IMR-90 (cell line): ENCODE data around the gene CEMIP2. TPM values are rescaled to one million over a fixed set of nuclear protein-coding genes. Genes with fewer than 3 reads are reported as not detected.

ENCODE experiments used
- ATAC-seq: fragments of 200-7000 bp; cut with Tn5 transposase; 2 replicates; pipeline ENCODE4 v1.9.1; 2020; ENCODE audit warnings: low read depth, mild to moderate bottlenecking, moderate library complexity
- BruUV-seq: library from RNA; stranded (reverse); fragments of 400-500 nt; replicated peaks from 2 replicates; lab custom pipeline; 2021; lab: Mats Ljungman, UMichigan
- CTCF ChIA-PET: fragments of 300-600 bp; formaldehyde crosslinking; extraction: SDS; loops from one replicate; lab custom pipeline; 2021; ENCODE audit warnings: antibody characterized with exemption; lab: Yijun Ruan, JAX
- POLR2A ChIA-PET: fragments of 300-600 bp; sonication (Branson Sonifier 250); formaldehyde crosslinking; loops from one replicate; lab custom pipeline; 2022; ENCODE audit warnings: antibody characterized with exemption; ENCODE audit not compliant: unreplicated experiment; lab: Charles Lee
- DNase-seq: peaks from one replicate; pipeline ENCODE4 v3.0.0; 2013
- H2AFZ ChIP-seq: replicated peaks from 2 replicates; pipeline ENCODE3; 2013; ENCODE audit warnings: low read length, mild to moderate bottlenecking; ENCODE audit not compliant: poor library complexity
- H2AK5ac ChIP-seq: 2 replicates; pipeline ENCODE4 v1.6.1; 2013; ENCODE audit warnings: low read depth, low read length, inconsistent platforms
- H2AK9ac ChIP-seq: replicated peaks from 2 replicates; pipeline ENCODE3; 2013; ENCODE audit warnings: mild to moderate bottlenecking, low read depth, low read length, moderate library complexity; ENCODE audit not compliant: poor library complexity
- H2BK120ac ChIP-seq: 2 replicates; pipeline ENCODE4 v1.6.1; 2013; ENCODE audit warnings: low read depth, low read length, inconsistent platforms
- H2BK15ac ChIP-seq: 3 replicates; pipeline ENCODE4 v1.6.1; 2013; ENCODE audit warnings: low read depth, low read length, inconsistent platforms
- H2BK20ac ChIP-seq: 2 replicates; pipeline ENCODE4 v1.6.1; 2013; ENCODE audit warnings: low read depth, mild to moderate bottlenecking, inconsistent platforms, low read length, moderate library complexity
- H2BK5ac ChIP-seq: 2 replicates; pipeline ENCODE4 v1.6.1; 2013; ENCODE audit warnings: mild to moderate bottlenecking, low read depth, low read length, inconsistent platforms; ENCODE audit not compliant: poor library complexity, severe bottlenecking
- H3K14ac ChIP-seq: replicated peaks from 2 replicates; pipeline ENCODE4 v1.6.1; 2013; ENCODE audit warnings: low read depth, low read length, inconsistent platforms
- H3K18ac ChIP-seq: 2 replicates; pipeline ENCODE4 v1.6.1; 2013; ENCODE audit warnings: low read depth, low read length, control low read depth
- H3K23ac ChIP-seq: 2 replicates; pipeline ENCODE4 v1.6.1; 2013; ENCODE audit warnings: low read depth, low read length, inconsistent platforms
- H3K27ac ChIP-seq: 2 replicates; pipeline ENCODE4 v1.5.1; 2013; ENCODE audit warnings: mild to moderate bottlenecking, control low read depth, low read length; ENCODE audit not compliant: insufficient read depth
- H3K27me3 ChIP-seq: 2 replicates; pipeline ENCODE4 v1.6.1; 2013; ENCODE audit warnings: low read length; ENCODE audit not compliant: control insufficient read depth, insufficient read depth
- H3K36me3 ChIP-seq: 2 replicates; pipeline ENCODE4 v1.6.1; 2013; ENCODE audit warnings: low read length, mixed read lengths; ENCODE audit not compliant: control insufficient read depth, insufficient read depth
- H3K4ac ChIP-seq: 2 replicates; pipeline ENCODE4 v1.6.1; 2013; ENCODE audit warnings: low read depth, low read length, inconsistent platforms
- H3K4me1 ChIP-seq: 2 replicates; pipeline ENCODE4 v1.6.1; 2013; ENCODE audit warnings: low read length, mixed read lengths; ENCODE audit not compliant: control insufficient read depth, insufficient read depth
- H3K4me2 ChIP-seq: 2 replicates; pipeline ENCODE4 v1.6.1; 2013; ENCODE audit warnings: low read depth, mild to moderate bottlenecking, control low read depth, low read length, moderate library complexity
- H3K4me3 ChIP-seq: 2 replicates; pipeline ENCODE4 v1.5.1; 2013; ENCODE audit warnings: low read depth, mild to moderate bottlenecking, control low read depth, low read length, moderate library complexity; ENCODE audit not compliant: insufficient read depth
- H3K56ac ChIP-seq: 2 replicates; pipeline ENCODE4 v1.6.1; 2013; ENCODE audit warnings: low read length, inconsistent platforms; ENCODE audit not compliant: insufficient read depth; ENCODE audit errors: extremely low read depth
- H3K79me1 ChIP-seq, 2 experiments: 2 replicates each; pipeline ENCODE4 v1.6.1; 2013; ENCODE audit warnings: low read length in 2 of 2, inconsistent platforms in 1 of 2, low read depth in 1 of 2
- H3K9ac ChIP-seq: 2 replicates; pipeline ENCODE4 v1.6.1; 2013; ENCODE audit warnings: low read depth, low read length, control low read depth
- H3K9me1 ChIP-seq: 2 replicates; pipeline ENCODE4 v1.6.1; 2013; ENCODE audit warnings: low read length, inconsistent platforms; ENCODE audit not compliant: insufficient read depth
- H3K9me3 ChIP-seq: 2 replicates; pipeline ENCODE4 v1.6.1; 2013; ENCODE audit warnings: low read length; ENCODE audit not compliant: control insufficient read depth, insufficient read depth
- H4K20me1 ChIP-seq: 2 replicates; pipeline ENCODE4 v1.6.1; 2013; ENCODE audit warnings: low read length, inconsistent platforms; ENCODE audit not compliant: insufficient read depth
- H4K5ac ChIP-seq: 2 replicates; pipeline ENCODE4 v1.6.1; 2013; ENCODE audit warnings: mild to moderate bottlenecking, low read depth, low read length, control low read depth
- H4K8ac ChIP-seq, 2 experiments: 2 replicates each; pipeline ENCODE4 v1.6.1; 2013; ENCODE audit warnings: low read depth in 2 of 2, low read length in 2 of 2, control low read depth in 1 of 2, inconsistent platforms in 1 of 2
- H4K91ac ChIP-seq: 2 replicates; pipeline ENCODE4 v1.6.1; 2013; ENCODE audit warnings: low read depth, low read length, inconsistent platforms; ENCODE audit not compliant: insufficient read depth
- BHLHE40 ChIP-seq: fragments of 150-350 bp; IDR thresholded peaks from 2 replicates; pipeline ENCODE4 v1.6.1; 2016; ENCODE audit warnings: mild to moderate bottlenecking, low read depth, low read length
- CHD1 ChIP-seq: IDR thresholded peaks from 2 replicates; pipeline ENCODE4 v1.6.1; 2012; ENCODE audit warnings: low read depth, low read length, improper control_type of control experiment
- SMC3 ChIP-seq: fragments of 150-350 bp; IDR thresholded peaks from 2 replicates; pipeline ENCODE4 v1.6.1; 2016; ENCODE audit warnings: low read depth, mild to moderate bottlenecking, antibody characterized with exemption, low read length, moderate library complexity
- WGBS, 2 experiments: methylation state at CpG; one replicate each; pipeline versions ENCODE4 v1.1.5 to v1.1.7; 2013; ENCODE audit warnings: missing lambda C conversion rate in 2 of 2; ENCODE audit not compliant: insufficient read length in 1 of 2; ENCODE audit errors: extremely low coverage in 2 of 2; 5-methylcytosine and 5-hydroxymethylcytosine counted together
- dilution Hi-C: fragments of 300-500 bp; cut with HindIII; formaldehyde crosslinking; loops from one replicate; pipeline ENCODE4 v1.14.3; 2018; ENCODE audit warnings: low sequenced_read_pairs; ENCODE audit not compliant: unreplicated experiment
- in situ Hi-C: fragments of 300-500 bp; cut with MboI; formaldehyde crosslinking; loops from 3 replicates; pipeline ENCODE4 v1.14.3; 2019; ENCODE audit warnings: low sequenced_read_pairs, inconsistent platforms, mixed read lengths
- intact Hi-C: fragments of 100-400 bp; cut with micrococcal nuclease; formaldehyde crosslinking; loops from 2 replicates; pipeline ENCODE4 v1.10.0; 2022
- polyA plus RNA-seq, 3 experiments: library from polyadenylated mRNA; depleted of rRNA; stranded (reverse); fragments of >200 nt; gene quantifications; 2 replicates each; pipeline ENCODE4 v1.2.3, GENCODE V29; 2012; ENCODE audit warnings: low replicate concordance in 1 of 3
- total RNA-seq: library from RNA; depleted of rRNA; stranded (reverse); fragments of >200 nt; gene quantifications from 2 replicates; pipeline ENCODE4 v1.2.3, GENCODE V29; 2012
- TF ChIP-seq, protein P1 (sequence below): conservative IDR thresholded peaks from 2 replicates; pipeline ENCODE4 v1.5.1; 2012; ENCODE audit warnings: mild to moderate bottlenecking, low read depth, low read length, improper control_type of control experiment

CEMIP2 gene
- total and polyA plus RNA-seq, 2 of the 4 experiments (the other 2 are of a cell fraction), result 65.2 to 67.4 TPM

DNA sequence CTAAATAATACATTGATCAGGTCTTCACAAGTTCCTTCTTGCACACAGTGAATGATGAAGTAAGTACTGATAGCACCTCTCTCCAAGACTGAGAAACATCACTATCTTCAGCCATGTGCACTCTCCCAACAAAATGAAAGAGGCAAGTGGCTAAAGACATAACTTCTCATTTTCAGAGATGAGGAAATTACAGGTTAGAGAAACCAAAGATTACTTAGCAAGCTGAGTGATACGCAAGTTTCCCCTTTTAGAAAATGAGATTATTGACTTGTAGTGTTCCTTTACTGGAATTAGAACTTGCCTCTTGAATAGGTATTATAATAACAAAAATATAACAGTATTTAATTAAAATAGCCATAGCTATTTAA, 21.6 kb downstream of the CEMIP2 start:
- Histone ChIP-seq H3K14ac (no peak overlapping the region), H2BK15ac (no peak overlapping the region), H3K23ac (no peak overlapping the region), H2AK5ac (no peak overlapping the region), H3K27ac (no peak overlapping the region), H4K8ac (no peak overlapping the region), H3K56ac (no peak overlapping the region), H3K9me1 (peaks cover 6% of the 10 kb centered on the region), H2BK5ac (no peak overlapping the region), H2AFZ (no peak overlapping the region), H3K36me3 (peaks cover 11% of the 10 kb centered on the region), H3K79me1 (peaks cover 14 to 58% of the 10 kb centered on the region in 2 experiments), H4K91ac (no peak overlapping the region), H3K9ac (no peak overlapping the region), H3K27me3 (no peaks in the 10 kb centered on the region), H4K5ac (no peak overlapping the region), H3K4me2 (no peak overlapping the region), H3K4me3 (no peak overlapping the region), H2BK20ac (no peak overlapping the region), H4K20me1 (peaks cover 4% of the 10 kb centered on the region; the same call in 1 of the 2 replicates), H3K18ac (no peak overlapping the region), H3K9me3 (no peaks in the 10 kb centered on the region), H2AK9ac (no peak overlapping the region), H3K4me1 (peaks cover 12% of the 10 kb centered on the region), H2BK120ac (no peak overlapping the region), H3K4ac (no peak overlapping the region)
- intact Hi-C loops, result no loop called here
- dilution Hi-C loops, result no loop called here
- DNase-seq (no peak), ATAC-seq (no peak)
- BruUV-seq, result no TSS peak
- CTCF ChIA-PET, result interaction anchor here (0.6 kb wide), 1 partner anchor 61 kb away, joined by 4 read pairs; no protein-coding TSS in a partner anchor
- no peak for TF ChIP-seq BHLHE40
- TF ChIP-seq CHD1, result no peak
- TF ChIP-seq, protein P1, sequence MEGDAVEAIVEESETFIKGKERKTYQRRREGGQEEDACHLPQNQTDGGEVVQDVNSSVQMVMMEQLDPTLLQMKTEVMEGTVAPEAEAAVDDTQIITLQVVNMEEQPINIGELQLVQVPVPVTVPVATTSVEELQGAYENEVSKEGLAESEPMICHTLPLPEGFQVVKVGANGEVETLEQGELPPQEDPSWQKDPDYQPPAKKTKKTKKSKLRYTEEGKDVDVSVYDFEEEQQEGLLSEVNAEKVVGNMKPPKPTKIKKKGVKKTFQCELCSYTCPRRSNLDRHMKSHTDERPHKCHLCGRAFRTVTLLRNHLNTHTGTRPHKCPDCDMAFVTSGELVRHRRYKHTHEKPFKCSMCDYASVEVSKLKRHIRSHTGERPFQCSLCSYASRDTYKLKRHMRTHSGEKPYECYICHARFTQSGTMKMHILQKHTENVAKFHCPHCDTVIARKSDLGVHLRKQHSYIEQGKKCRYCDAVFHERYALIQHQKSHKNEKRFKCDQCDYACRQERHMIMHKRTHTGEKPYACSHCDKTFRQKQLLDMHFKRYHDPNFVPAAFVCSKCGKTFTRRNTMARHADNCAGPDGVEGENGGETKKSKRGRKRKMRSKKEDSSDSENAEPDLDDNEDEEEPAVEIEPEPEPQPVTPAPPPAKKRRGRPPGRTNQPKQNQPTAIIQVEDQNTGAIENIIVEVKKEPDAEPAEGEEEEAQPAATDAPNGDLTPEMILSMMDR, result no peak
- no peak for TF ChIP-seq SMC3
- in situ Hi-C loops, result loop anchor here (25.0 kb wide), 3 partner anchors 816 to 1459 kb away; no protein-coding TSS in a partner anchor
- WGBS, 2 experiments, result no CpG with 5 or more reads among the region's 1 CpG
- POLR2A ChIA-PET, result interaction anchor here (0.5 kb wide), 1 partner anchor 642 kb away, joined by 4 read pairs; no protein-coding TSS in a partner anchor
